ENCODE data around the gene AFDN. TPM values are rescaled to one million over a fixed set of nuclear protein-coding genes. Genes with fewer than 3 reads are reported as not detected.

AFDN gene
- total and polyA plus RNA-seq, 9 donors: 24.4 to 266 (median 86.6) TPM

DNA sequence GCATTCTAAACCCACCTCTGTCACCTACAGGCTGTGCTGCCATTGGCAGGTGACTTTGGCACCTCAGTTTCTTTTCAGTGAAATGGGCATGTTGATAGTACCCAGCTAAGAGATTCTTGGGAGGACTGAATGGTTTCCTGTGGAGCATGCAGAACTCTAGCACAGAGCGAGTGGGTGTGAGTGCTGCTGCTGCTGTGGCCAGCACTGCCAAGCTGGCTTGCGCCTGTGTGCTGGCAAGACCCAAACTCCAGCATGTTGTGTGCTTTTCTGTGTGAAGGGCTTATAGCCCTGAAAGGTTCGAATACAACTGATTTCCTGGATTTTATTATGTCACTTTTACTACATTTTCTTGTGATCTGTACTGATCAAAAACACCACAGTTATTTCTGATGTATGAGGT is 92.6 kb downstream of the AFDN start:
- no peak for TF ChIP-seq POLR2A (IDR thresholded peaks at IDR 0.05)
- TF ChIP-seq EP300 (IDR thresholded peaks at IDR 0.05): no peak
- TF ChIP-seq, protein P1, sequence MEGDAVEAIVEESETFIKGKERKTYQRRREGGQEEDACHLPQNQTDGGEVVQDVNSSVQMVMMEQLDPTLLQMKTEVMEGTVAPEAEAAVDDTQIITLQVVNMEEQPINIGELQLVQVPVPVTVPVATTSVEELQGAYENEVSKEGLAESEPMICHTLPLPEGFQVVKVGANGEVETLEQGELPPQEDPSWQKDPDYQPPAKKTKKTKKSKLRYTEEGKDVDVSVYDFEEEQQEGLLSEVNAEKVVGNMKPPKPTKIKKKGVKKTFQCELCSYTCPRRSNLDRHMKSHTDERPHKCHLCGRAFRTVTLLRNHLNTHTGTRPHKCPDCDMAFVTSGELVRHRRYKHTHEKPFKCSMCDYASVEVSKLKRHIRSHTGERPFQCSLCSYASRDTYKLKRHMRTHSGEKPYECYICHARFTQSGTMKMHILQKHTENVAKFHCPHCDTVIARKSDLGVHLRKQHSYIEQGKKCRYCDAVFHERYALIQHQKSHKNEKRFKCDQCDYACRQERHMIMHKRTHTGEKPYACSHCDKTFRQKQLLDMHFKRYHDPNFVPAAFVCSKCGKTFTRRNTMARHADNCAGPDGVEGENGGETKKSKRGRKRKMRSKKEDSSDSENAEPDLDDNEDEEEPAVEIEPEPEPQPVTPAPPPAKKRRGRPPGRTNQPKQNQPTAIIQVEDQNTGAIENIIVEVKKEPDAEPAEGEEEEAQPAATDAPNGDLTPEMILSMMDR (IDR thresholded peaks at IDR 0.05): no peak
- intact Hi-C loops (cut with DNase I): no loop called here
- WGBS, 3 donors: 84 to 89% (median 86%) methylated on average over 3 of the region's 3 CpGs
- no peak overlapping the region for H3K27ac ChIP-seq
- no peaks in the 10 kb centered on the region for H3K4me1 ChIP-seq (ENCODE audit: insufficient read depth)
- H3K9me3 ChIP-seq: no peaks in the 10 kb centered on the region
- DNase-seq: no peak
- H3K4me3 ChIP-seq: no peak overlapping the region
- no peaks in the 10 kb centered on the region for H3K36me3 ChIP-seq
- H3K27me3 ChIP-seq: no peaks in the 10 kb centered on the region

DNA sequence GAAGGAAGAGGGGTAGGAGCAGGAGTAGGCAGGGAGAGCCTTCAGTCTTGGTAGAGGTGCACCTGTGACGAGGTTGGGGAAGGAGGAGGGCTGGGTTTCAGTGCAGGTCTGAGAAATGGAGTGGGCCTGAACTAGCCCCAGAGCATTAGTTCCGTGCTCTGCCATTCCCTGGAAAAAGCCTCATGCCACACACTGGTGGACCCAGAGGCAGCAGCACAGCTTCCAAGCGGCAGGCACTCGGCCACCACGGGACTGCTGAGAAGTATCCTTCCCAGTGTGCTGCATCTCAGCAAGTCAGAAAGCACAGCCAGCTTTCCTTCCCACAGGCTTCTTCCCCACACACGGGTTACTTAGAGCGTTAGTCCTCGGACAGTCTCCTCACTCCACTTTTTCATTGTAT is 93.5 kb downstream of the AFDN start:
- Histone ChIP-seq H3K27me3 (no peaks in the 10 kb centered on the region), H3K4me1 (ENCODE audit: insufficient read depth) (no peaks in the 10 kb centered on the region), H3K4me3 (no peak overlapping the region), H3K9me3 (no peaks in the 10 kb centered on the region), H3K27ac (no peak overlapping the region), H3K36me3 (no peaks in the 10 kb centered on the region)
- intact Hi-C loops (cut with DNase I): no loop called here
- TF ChIP-seq, protein P1 (IDR thresholded peaks at IDR 0.05): no peak
- TF ChIP-seq POLR2A (IDR thresholded peaks at IDR 0.05) (no peak), EP300 (IDR thresholded peaks at IDR 0.05) (no peak)
- DNase-seq: no peak
- 93 to 97% (median 96%) methylated on average over 8 of the region's 8 CpGs for WGBS, 3 donors

DNA sequence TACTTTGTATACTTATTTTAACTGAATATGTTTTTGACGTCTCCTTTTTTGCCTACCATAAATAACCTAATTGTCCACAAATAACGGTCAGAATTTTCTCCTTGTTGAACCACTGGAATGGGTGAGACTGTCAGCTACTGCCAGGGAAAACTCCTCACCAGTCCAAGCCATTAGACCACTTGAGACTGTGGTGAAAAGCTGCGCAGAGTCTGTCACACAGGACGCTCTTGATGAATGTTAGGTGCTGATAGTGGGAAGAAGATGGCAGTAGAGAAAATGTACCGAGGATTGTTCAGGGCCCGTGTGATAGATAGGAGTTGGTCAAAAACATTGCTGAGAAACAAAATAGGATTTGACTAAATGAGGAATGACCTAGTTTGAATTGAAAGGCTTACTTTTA is 95.1 kb downstream of the AFDN start:
- H3K4me3 ChIP-seq: no peak overlapping the region
- no peaks in the 10 kb centered on the region for H3K36me3 ChIP-seq
- no peaks in the 10 kb centered on the region for H3K9me3 ChIP-seq
- H3K27ac ChIP-seq: no peak overlapping the region
- no peak for TF ChIP-seq POLR2A (IDR thresholded peaks at IDR 0.05)
- intact Hi-C loops (cut with DNase I): no loop called here
- WGBS, 3 donors: 88 to 89% (median 88%) methylated on average over 6 of the region's 6 CpGs
- no peaks in the 10 kb centered on the region for H3K4me1 ChIP-seq (ENCODE audit: insufficient read depth)
- no peak for DNase-seq
- no peaks in the 10 kb centered on the region for H3K27me3 ChIP-seq

DNA sequence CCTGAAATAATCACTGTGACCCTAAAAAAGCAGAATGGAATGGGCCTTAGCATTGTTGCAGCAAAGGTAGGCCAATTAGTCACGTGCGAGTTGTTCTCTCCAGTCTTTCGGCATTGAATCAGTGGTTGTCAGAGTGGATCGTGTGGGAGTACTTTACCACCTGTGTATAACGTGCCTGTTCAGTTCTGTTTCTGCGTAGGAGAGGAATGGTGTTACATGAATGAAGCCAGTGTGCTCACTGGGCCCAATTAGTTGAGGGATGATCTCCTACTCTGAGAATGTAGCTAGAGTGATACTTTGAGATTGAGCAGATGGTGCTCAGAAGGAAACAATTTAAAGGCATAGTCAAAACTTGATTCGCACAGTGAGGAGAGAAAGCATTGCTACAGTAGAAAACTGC is 98.3 kb downstream of the AFDN start:
- no peaks in the 10 kb centered on the region for H3K4me1 ChIP-seq (ENCODE audit: insufficient read depth)
- H3K36me3 ChIP-seq: no peaks in the 10 kb centered on the region
- no peaks in the 10 kb centered on the region for H3K9me3 ChIP-seq
- DNase-seq: no peak
- no peak overlapping the region for H3K4me3 ChIP-seq
- no peak for TF ChIP-seq POLR2A (IDR thresholded peaks at IDR 0.05)
- TF ChIP-seq, protein P1 (IDR thresholded peaks at IDR 0.05): no peak
- TF ChIP-seq EP300 (IDR thresholded peaks at IDR 0.05): no peak
- intact Hi-C loops (cut with DNase I): no loop called here
- no peak overlapping the region for H3K27ac ChIP-seq
- H3K27me3 ChIP-seq: no peaks in the 10 kb centered on the region
- 68 to 83% (median 82%) methylated on average over 7 of the region's 7 CpGs for WGBS, 3 donors

DNA sequence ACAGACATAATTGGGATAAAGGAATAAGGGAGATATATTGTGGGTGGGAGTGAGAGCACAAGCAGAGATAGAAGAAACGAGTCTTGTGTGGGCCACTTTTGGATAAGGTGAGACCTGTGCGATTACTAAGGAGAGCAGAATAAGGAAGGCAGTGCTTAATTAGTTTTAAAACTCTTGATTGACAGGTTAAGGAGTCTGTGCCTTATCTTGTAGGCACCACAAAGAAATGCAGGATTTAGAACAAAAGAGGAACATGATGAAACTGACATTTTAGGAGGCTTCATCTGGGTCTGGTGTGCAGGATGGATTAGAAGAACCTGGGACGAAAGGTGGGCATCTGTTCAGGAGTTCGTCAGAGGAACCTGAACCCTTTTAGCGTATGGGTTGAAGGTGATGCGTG is 100.5 kb downstream of the AFDN start:
- intact Hi-C loops (cut with DNase I): no loop called here

More for the DNA sequence above, 100.5 kb downstream of the AFDN start:
- Histone ChIP-seq H3K4me3 (no peak overlapping the region), H3K27ac (no peak overlapping the region), H3K9me3 (no peaks in the 10 kb centered on the region), H3K4me1 (ENCODE audit: insufficient read depth) (no peaks in the 10 kb centered on the region), H3K36me3 (no peaks in the 10 kb centered on the region), H3K27me3 (no peaks in the 10 kb centered on the region)
- TF ChIP-seq POLR2A (IDR thresholded peaks at IDR 0.05): no peak
- TF ChIP-seq EP300 (IDR thresholded peaks at IDR 0.05): no peak
- TF ChIP-seq, protein P1 (IDR thresholded peaks at IDR 0.05): no peak
- WGBS, 3 donors: 88 to 91% (median 89%) methylated on average over 6 of the region's 6 CpGs
- DNase-seq: no peak
